Vagina (tissue), 2 donors: ENCODE results near the gene PSMB7.

ENCODE experiments used
- CTCF ChIP-seq, 3 experiments: fragments of 450-650 bp in 2 of 3; fragments of 200-600 bp in 1 of 3; sonication (generic) in 1 of 3; IDR thresholded peaks; one replicate each; pipeline ENCODE4 v1.5.1; 2017 to 2019; ENCODE audit warnings: antibody characterized with exemption in 3 of 3, mild to moderate bottlenecking in 2 of 3, moderate library complexity in 2 of 3
- POLR2A ChIP-seq, 2 donors: fragments of 450-650 bp; IDR thresholded peaks; one replicate each; pipeline ENCODE4 v1.6.1; 2017; ENCODE audit warnings: antibody characterized with exemption in 2 of 2, mild to moderate bottlenecking in 2 of 2, moderate library complexity in 2 of 2
- POLR2AphosphoS5 ChIP-seq, 2 donors: sonication (generic); formaldehyde crosslinking; IDR thresholded peaks; one replicate each; pipeline ENCODE4 v1.9.0; 2017; ENCODE audit warnings: antibody characterized with exemption in 2 of 2, mild to moderate bottlenecking in 2 of 2, low read depth in 1 of 2; ENCODE audit not compliant: insufficient read depth in 1 of 2

GRCh38 chr9:124350494-124351263 lies 64.6 kb downstream of the PSMB7 start:
- TF ChIP-seq POLR2A (IDR thresholded peaks at IDR 0.05) (no peak), CTCF (IDR thresholded peaks at IDR 0.05) (no peak), POLR2AphosphoS5 (IDR thresholded peaks at IDR 0.05; ENCODE audit: insufficient read depth in 1 of 2, low read depth in 1 of 2) (no peak)
